Activated CD4-positive, CD25-positive, alpha-beta regulatory T cell treated with anti-CD3 and anti-CD28 coated beads, Interleukin-2, amount 50 U/mL, for 24 hours (primary cell): Measurements from ENCODE around the gene PRB2.
"Not testable (repeated sequence)": the region's sequence is repeated elsewhere in the genome, so short reads cannot be mapped to it uniquely, and the experiment has no call there.

Source experiments
- ATAC-seq, 2 donors: fragments of 150-1000 bp; cut with Tn5 transposase; one replicate each; pipeline ENCODE4 v1.10.0; 2021; ENCODE audit warnings: mild to moderate bottlenecking in 1 of 2, moderate library complexity in 1 of 2

Gene PRB2

DNA sequence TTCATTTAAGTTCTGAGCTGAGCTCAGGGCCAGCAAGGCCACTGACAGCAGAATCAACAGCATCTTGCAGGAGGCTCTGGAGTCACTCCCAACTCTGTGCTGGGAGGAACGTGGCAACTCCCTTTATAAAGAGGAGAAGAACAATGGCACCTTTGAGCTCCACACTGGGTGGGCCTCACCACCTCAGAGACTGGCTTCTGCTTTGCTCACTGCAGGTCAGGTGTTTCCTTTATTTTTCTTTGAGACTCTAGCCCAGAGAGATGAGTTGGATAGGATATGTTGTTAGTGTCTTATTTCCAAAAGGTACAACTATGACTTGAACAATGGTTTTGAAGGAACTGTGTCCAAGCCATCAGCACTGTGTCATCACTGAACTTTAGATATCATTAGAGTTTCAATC lies at the start of gene PRB2:
PRB2 (minus strand) TSS at position 101 of the 400 bp plus-strand sequence; CDS start at position 63, 38 bp downstream.
- ATAC-seq, result not testable (repeated sequence)

DNA sequence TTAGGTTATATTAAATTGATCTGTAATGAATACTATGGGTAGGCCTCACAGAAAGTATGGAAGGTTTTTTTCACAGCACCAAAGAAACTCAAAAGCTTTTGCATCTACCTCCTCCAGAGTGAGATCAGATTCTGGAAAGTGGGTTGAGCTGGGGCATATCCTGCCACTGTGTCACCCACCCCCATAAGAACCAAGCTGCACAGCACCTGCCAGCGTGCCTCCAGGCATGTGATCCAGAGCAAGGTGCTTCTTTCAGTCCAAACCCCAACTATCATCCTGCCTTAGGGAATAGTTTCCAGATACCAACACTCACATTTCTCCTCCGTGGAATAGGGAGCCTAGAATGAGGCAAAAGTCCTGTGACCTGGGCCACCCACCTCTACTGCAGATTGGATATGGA lies 42.6 kb upstream of the PRB2 start:
- no peak for ATAC-seq

DNA sequence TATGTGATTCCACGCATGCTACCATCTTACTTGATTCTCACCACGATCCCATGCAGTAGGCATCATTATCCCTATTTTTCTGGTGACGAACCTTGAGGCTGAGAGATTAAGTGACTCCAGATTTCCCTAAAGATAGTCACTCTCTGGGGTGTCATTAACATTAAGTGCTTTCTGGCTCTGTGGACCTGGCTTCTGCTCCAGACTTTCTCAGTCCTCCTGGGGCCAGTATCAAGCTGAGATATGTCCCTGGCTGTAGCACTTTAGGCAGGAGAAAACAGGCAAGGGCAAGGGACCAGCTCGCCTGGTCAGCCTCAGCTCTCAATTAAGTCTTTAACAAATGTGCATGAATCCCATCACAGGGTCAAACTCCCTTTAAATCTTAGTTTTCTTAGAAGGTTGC lies 38.3 kb upstream of the PRB2 start:
- no peak for ATAC-seq

DNA sequence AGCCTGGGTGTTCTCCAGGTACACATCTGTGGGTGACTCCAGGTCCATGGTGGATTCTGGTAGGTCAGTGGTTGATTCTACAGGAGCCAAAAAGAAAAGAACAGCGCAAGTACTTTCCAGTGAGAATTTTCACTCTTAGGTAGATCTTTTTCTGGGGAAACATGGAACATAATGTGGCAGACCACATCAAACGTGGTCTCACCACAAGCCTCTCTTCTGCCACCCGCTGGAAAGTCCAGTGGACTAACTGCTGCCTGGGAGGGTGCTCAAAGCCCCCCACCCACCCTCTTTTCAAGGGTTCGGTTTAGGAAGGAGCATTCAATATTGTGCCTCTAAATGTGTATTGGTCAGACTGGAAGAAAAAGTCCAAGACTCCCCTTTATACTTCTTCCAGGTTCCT lies 36.1 kb upstream of the PRB2 start:
- ATAC-seq, result no peak

DNA sequence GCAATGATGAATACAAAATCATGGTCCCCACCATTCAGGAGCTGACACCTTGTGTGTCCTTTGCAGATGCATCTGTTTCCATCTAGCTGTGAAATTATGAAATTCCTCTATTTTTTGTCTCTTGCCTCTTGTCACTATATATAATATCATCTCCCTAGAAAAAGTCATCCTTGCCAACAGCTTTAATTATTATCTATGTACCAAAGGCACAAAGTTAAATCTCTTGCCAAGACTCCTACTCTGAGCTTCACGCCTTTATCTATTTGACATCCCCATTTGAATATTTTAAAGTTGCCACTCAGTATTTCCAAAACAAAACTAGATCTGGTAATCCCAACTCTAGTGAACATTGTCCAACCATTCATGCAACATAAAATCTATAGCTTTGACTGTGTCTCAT lies 32.0 kb upstream of the PRB2 start:
- ATAC-seq, result no peak

DNA sequence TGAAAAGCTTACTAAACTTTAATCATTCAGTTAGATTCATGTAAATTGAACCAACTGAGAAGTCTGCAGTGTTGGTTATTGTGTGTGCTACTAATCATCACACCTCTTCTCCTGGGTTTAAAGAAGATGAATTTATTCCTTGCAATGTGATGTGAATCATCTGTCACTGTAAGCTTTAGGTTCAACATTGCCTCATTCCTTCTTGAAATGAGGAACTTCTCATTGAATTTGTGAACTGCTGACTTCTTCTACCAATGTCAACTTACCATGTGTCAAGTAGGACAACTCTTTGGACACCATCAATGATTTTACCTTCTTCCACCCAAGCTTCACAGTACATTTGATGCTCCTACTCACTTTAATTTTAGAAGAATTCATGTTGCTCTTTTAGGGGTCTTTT lies 17.4 kb upstream of the PRB2 start:
- no peak for ATAC-seq

DNA sequence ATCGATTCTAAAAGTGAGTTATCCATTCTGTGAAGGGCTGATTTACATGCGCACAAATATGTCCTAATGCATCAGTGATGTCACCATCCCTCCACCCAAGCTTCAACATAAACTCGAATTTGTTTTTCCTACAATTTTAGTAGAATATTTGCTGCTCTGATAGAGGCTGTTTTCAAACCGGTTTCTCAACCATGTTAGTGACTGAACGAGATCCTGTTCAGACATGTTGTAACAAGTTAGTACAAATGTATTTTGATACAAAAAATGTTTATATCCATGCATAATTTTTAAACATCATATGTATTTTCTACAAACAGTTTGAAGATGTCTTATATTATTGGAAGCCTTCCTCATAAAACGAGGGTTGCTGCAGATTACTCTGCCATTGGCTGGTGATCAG lies 12.7 kb upstream of the PRB2 start:
- no peak for ATAC-seq

DNA sequence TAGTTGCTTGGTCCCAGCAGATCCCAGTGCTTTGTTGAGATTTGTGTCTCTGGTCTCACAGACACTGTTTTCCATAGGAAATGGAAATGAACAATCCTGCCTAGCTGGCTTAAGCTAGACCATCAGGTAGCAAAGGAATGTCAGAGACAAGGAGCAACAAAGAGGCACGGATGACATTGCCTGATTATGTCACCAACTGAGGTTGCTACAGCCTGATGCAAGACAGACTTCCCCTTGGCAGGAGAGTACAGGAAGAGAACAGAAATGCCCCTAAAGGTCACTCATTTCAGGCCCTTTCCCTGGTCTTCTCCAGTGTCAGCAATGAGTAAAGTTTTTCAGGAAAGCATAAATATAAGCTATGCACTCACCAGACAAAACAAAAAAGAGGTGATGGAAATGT lies 2.0 kb upstream of the PRB2 start:
- ATAC-seq, result no peak

DNA sequence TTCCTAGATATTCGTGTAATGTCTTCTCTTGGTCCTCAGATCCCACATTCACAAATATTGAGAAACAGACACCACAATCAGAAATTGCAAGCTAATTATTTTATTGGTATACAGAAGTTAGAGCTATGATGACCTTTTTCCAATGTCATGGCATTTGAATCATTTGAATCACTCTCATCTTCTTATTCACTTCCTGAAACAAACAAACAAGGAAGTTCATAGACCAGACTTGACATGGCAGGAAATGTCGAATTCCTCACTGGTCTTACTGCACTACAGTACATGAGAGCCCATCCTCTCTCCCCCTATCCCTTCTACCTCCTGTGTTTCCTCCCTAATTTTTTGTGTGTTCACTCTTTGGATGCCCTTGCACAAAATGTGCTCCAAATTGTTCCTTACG lies 3.9 kb downstream of the PRB2 start:
- not testable (repeated sequence) for ATAC-seq

DNA sequence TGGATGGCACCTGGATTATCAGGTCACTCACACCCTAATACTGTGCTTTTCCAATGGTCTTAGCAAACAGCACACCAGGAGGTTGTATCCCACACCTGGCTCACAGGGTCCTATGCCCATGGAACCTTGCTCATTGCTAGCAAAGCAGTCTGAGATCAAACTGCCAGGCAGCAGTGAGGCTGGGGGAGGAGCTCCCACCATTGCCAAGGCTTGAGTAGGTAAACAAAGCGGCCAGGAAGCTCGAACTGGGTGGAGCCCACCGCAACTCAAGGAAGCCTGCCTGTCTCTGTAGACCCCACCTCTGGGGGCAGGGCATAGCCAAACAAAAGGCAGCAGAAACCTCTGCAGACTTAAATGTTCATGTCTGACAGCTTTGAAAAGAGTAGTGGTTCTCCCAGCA lies 17.9 kb downstream of the PRB2 start:
- not testable (repeated sequence) for ATAC-seq

DNA sequence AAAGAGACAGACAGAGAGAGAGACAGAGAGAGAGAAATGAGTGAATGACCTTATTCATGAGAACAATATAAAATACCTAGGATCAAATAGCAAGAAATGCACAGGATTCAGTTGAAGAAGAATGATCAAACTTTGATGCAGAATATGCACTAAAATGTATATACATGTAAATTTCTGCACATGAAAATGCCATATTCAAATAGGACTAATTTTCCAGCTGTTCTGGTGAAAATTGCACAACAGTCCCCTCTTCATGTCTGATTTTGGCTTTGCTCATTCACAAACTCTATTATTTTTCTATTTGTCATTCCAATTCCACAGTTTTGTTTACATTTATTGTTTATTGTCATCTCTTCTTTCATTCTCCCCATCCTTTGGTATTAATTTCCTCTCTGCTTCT lies 34.2 kb downstream of the PRB2 start:
- ATAC-seq, result no peak

DNA sequence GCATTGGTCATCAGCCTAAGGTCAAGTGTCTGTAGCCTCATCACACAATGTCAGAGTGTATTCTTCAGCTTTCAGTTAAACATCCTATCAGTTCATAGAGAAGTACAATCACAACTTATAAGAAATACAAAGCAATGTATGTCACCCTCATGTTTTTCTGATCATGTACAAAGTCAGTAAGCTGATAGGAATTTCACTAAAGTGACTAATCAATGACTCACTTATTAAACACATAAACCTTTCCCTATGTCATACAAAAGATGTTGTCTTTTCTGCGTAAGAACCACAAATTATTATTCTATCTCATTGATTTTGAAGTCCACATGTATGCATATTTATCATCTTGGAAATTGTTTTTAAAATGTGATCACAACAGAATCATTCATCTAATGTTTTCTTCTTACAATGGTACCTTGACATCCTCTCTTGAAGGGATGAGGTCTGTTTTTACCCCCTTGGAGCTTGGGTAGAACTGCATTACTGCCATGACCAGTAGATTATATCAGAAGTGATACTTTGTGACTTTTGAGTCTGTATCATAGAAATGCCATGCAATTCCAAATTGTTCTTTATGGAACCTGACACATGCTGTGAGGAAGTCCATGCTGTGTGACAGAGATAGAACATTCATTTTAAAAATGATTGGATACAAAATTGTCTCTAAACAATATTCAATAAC lies 35.0 kb downstream of the PRB2 start:
- ATAC-seq, result not testable (repeated sequence)

DNA sequence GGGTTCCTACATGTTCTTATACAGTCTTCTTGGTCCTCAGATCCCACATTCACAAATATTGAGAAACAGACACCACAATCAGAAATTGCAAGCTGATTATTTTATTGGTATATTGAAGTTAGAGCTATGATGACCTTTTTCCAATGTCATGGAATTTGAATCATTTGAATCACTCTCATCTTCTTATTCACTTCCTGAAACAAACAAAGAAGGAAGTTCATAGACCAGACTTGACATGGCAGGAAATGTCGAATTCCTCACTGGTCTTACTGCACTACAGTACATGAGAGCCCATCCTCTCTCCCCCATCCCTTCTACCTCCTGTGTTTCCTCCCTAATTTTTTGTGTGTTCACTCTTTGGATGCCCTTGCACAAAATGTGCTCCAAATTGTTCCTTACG lies 43.6 kb downstream of the PRB2 start:
- ATAC-seq, result not testable (repeated sequence)

DNA sequence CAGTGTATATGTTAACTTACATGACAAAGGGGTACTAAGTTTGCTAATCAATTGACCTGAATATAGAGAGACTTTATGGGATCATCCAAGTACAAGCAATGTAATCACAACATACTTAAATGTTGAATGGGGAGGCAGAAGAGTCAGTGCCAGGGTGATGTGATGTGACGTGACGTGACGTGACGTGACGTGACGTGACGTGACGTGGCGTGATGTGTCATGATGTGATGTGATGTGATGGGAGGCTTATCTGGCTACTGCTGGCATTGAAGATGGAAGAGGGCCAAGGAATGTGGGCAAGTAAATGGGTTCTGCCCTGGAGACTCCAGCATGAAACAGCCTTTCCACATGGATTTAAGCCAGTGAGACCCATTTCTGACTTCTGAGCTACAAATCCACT lies 46.9 kb downstream of the PRB2 start:
- no peak for ATAC-seq

DNA sequence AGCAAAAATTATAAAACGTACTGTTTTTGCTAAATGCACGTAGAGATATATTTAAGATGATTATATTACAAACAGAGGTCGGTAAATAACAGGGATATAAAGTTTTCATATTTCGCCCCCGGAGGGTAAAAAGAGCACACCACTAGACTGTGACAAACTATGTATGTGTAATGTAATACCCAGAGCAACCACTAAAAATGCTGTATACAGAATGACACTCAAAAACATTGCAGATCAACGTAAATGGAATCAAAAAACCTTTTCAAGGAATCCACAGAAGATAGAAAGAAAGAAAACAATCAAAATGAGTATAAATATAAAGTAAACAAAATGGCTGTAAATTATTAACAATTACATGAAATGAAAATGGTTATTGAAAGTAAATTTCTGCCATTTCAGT lies 47.6 kb downstream of the PRB2 start:
- ATAC-seq, result no peak

DNA sequence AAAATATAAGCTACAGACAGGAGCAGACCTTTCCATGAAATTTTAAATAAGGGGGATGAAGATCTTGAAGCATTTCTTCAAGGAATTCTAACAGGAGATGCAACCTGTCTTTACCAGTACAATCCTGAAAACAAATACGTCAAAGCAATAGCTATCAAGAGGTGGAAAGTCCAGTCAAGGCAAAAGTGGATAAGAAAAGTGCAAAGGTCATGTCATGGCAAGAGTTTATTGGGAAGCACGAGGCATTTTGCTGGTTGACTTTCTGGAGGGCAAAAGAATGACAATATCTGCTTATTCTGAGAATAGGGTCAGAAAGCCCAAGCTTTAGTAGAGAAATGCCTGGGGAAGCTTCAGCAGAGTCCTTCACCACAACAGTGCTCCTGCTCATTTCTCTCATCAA lies 50.9 kb downstream of the PRB2 start:
- no peak for ATAC-seq
